ENCODE measurements around the gene RNF5. TPM values are rescaled to one million over a fixed set of nuclear protein-coding genes. Genes with fewer than 3 reads are reported as not detected.

RNF5 gene
- total RNA-seq, 3 donors from 2014 or later (not counting 1 experiment from before 2014, with no cell fraction given), result 35.1 to 39.2 (median 36.6) TPM

DNA sequence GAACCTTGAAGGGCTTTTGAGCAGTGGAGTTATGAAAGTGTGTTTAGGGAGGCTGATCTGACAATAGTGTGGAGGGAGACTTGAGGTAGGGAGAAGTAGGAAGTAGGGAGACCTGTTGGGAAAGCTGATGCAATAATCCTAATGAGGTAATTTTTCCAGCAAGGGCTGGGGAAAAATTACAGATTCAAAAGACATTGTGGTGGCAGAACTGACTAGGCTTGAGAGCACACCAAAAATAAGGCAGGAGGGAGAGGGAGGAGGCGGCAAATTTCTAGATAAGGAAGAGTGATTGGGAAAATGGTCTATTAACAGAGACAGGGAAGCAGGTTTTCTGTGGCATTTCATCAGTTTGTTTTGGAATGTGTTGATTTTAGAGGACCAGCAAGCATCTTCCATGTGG lies 31.9 kb upstream of the RNF5 start:
- WGBS (ENCODE audit: insufficient coverage), result 96% methylated on average over 1 of the region's 1 CpG
- no peak overlapping the region for H3K27ac Mint-ChIP-seq
- H3K27me3 Mint-ChIP-seq (ENCODE audit: low read depth in 2 of 2), result peaks cover 25 to 43% of the 10 kb centered on the region in 2 donors

DNA sequence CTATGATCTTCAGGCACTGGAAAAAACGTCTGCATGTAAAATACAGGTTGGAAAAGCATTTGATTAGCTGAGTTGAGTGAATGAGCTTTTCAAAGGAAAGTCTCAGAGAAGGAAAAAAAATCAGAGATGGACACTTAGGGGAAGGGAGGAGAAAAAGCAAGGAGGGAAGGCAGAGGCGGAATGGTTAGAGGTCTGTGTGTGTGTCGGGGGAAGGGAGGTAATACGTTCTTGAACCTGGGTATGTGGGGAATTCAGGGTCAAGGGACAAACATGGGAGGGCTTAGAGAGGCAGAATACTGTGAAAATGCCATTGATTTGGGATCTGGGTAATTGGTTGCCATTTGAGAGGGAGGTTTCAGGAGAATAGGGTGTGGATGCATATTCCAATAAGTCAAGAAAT lies 31.5 kb upstream of the RNF5 start:
- H3K36me3 Mint-ChIP-seq, result no peaks in the 10 kb centered on the region
- ATAC-seq (no peak), DNase-seq (no peak)
- TF ChIP-seq, protein P1, sequence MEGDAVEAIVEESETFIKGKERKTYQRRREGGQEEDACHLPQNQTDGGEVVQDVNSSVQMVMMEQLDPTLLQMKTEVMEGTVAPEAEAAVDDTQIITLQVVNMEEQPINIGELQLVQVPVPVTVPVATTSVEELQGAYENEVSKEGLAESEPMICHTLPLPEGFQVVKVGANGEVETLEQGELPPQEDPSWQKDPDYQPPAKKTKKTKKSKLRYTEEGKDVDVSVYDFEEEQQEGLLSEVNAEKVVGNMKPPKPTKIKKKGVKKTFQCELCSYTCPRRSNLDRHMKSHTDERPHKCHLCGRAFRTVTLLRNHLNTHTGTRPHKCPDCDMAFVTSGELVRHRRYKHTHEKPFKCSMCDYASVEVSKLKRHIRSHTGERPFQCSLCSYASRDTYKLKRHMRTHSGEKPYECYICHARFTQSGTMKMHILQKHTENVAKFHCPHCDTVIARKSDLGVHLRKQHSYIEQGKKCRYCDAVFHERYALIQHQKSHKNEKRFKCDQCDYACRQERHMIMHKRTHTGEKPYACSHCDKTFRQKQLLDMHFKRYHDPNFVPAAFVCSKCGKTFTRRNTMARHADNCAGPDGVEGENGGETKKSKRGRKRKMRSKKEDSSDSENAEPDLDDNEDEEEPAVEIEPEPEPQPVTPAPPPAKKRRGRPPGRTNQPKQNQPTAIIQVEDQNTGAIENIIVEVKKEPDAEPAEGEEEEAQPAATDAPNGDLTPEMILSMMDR (IDR thresholded peaks at IDR 0.05), result no peak
- H3K27ac Mint-ChIP-seq, result no peak overlapping the region
- Histone ChIP-seq H3K27ac (ENCODE audit: low read length) (no peak overlapping the region), H3K9me3 (ENCODE audit: control insufficient read depth, insufficient read depth, low read length) (peaks cover 3% of the 10 kb centered on the region), H3K4me3 (ENCODE audit: low read length) (no peak overlapping the region), H3K36me3 (ENCODE audit: control insufficient read depth, insufficient read depth, low read length) (no peaks in the 10 kb centered on the region), H3K4me1 (ENCODE audit: control insufficient read depth, insufficient read depth, low read length) (peaks cover 28% of the 10 kb centered on the region), H3K27me3 (ENCODE audit: control insufficient read depth, insufficient read depth, low read length) (peaks cover 21% of the 10 kb centered on the region)
- H3K4me1 Mint-ChIP-seq, result peaks cover 25 to 44% of the 10 kb centered on the region in 2 donors
- peak overlapping the region; percentile 3 for H3K4me3 Mint-ChIP-seq
- H3K9me3 Mint-ChIP-seq, result no peaks in the 10 kb centered on the region
- 64% methylated on average over 4 of the region's 4 CpGs for WGBS (ENCODE audit: insufficient coverage)
- peaks cover 24 to 42% of the 10 kb centered on the region in 2 donors for H3K27me3 Mint-ChIP-seq (ENCODE audit: low read depth in 2 of 2)
- intact Hi-C loops (cut with micrococcal nuclease), result no loop called here

More for the DNA sequence above, 31.9 kb upstream of the RNF5 start:
- Histone ChIP-seq H3K36me3 (ENCODE audit: control insufficient read depth, insufficient read depth, low read length) (no peaks in the 10 kb centered on the region), H3K27ac (ENCODE audit: low read length) (no peak overlapping the region), H3K9me3 (ENCODE audit: control insufficient read depth, insufficient read depth, low read length) (peaks cover 3% of the 10 kb centered on the region), H3K27me3 (ENCODE audit: control insufficient read depth, insufficient read depth, low read length) (peaks cover 21% of the 10 kb centered on the region), H3K4me1 (ENCODE audit: control insufficient read depth, insufficient read depth, low read length) (peaks cover 28% of the 10 kb centered on the region), H3K4me3 (ENCODE audit: low read length) (no peak overlapping the region)
- ATAC-seq, result no peak
- peaks cover 24 to 41% of the 10 kb centered on the region in 2 donors for H3K4me1 Mint-ChIP-seq
- H3K36me3 Mint-ChIP-seq, result no peaks in the 10 kb centered on the region
- TF ChIP-seq, protein P1 (IDR thresholded peaks at IDR 0.05), result no peak
- intact Hi-C loops (cut with micrococcal nuclease), result no loop called here
- H3K9me3 Mint-ChIP-seq, result no peaks in the 10 kb centered on the region
- no peak for DNase-seq
- peak overlapping the region; percentile 3 for H3K4me3 Mint-ChIP-seq

DNA sequence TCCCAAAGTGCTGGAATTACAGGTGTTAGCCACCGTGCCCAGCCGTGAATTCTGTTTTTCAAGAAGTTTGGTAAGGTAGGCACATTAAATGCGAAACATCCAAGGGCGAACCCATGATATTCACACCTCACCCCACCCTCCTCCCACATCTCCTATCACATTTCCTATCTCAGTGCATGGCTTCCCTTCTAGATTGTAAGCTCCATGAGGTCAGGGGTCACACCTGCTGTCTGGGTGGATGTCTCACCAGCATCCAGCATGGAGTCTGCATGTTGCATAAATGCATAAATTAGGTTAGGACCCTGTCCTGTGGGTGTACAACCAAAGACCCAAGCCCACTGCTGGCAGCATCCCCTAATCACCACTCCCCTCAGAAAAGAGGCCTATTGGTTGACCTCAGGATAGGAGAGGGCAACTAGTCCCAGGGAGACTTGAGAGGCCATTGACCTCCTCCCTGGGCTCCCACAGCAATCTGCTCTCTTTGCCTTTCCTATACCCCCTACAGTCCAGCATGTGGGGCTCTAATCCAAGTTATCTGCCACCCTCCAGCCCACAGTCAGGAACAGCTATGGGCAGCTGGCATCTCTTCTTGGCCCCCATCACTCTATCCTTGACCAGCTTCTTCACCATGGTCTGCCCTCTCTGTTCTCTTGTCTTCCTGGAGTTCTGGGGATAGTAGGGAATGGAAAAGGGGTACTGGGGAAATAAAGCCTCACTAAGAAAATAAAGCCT lies 30.6 kb upstream of the RNF5 start:
- Histone ChIP-seq H3K9me3 (ENCODE audit: control insufficient read depth, insufficient read depth, low read length) (peaks cover 3% of the 10 kb centered on the region), H3K27me3 (ENCODE audit: control insufficient read depth, insufficient read depth, low read length) (peaks cover 21% of the 10 kb centered on the region), H3K36me3 (ENCODE audit: control insufficient read depth, insufficient read depth, low read length) (no peaks in the 10 kb centered on the region), H3K4me1 (ENCODE audit: control insufficient read depth, insufficient read depth, low read length) (peaks cover 28% of the 10 kb centered on the region), H3K27ac (ENCODE audit: low read length) (no peak overlapping the region), H3K4me3 (ENCODE audit: low read length) (no peak overlapping the region)
- DNase-seq, result peak in 1 of 2 donors; percentile 41
- intact Hi-C loops (cut with micrococcal nuclease), result loop anchor here (1.0 to 2.0 kb wide), 2 partner anchors 17 to 29 kb away; partner anchors contain the start of genes AGPAT1 and FKBPL
- TF ChIP-seq, protein P1 (IDR thresholded peaks at IDR 0.05), result peak; percentile 11
- peaks cover 20 to 37% of the 10 kb centered on the region in 2 donors for H3K27me3 Mint-ChIP-seq (ENCODE audit: low read depth in 2 of 2)
- WGBS (ENCODE audit: insufficient coverage), result 53% methylated on average over 4 of the region's 4 CpGs
- H3K9me3 Mint-ChIP-seq, result no peaks in the 10 kb centered on the region
- H3K36me3 Mint-ChIP-seq, result no peaks in the 10 kb centered on the region
- peaks cover 25 to 44% of the 10 kb centered on the region in 2 donors for H3K4me1 Mint-ChIP-seq
- peak overlapping the region; percentile 91 for H3K4me3 Mint-ChIP-seq
- peak overlapping the region; percentile 80 to 91 for H3K27ac Mint-ChIP-seq
- no peak for ATAC-seq

All from natural killer cell (primary cell).